SU-DHL-6 (cell line): ENCODE data around the gene LCE5A.

Experiments used
- H2AFZ ChIP-seq: fragments of 200-600 bp; sonication (generic); 2 replicates; pipeline ENCODE4 v1.6.1; 2014; ENCODE audit warnings: low read depth, mild to moderate bottlenecking, moderate library complexity, mixed read lengths, antibody characterized with exemption, low read length; ENCODE audit not compliant: severe bottlenecking
- H3F3A ChIP-seq: fragments of 200-600 bp; shearing (Covaris generic); 2 replicates; pipeline ENCODE4 v1.6.0; 2016; ENCODE audit warnings: antibody characterized with exemption, mild to moderate bottlenecking; ENCODE audit not compliant: insufficient read depth
- H3K27ac ChIP-seq: fragments of 200-600 bp; sonication (generic); 2 replicates; pipeline ENCODE4 v1.5.1; 2016; ENCODE audit warnings: low read depth, mild to moderate bottlenecking, low read length, moderate library complexity, mixed read lengths
- H3K27me3 ChIP-seq: fragments of 200-600 bp; sonication (generic), shearing (Covaris generic); 2 replicates; pipeline ENCODE4 v1.6.0; 2014; ENCODE audit warnings: mild to moderate bottlenecking, low read length
- H3K36me3 ChIP-seq: fragments of 200-600 bp; sonication (generic); 2 replicates; pipeline ENCODE4 v1.6.1; 2014; ENCODE audit warnings: mild to moderate bottlenecking, low read length, mixed read lengths
- H3K4me2 ChIP-seq: fragments of 300-600, 200-600 bp; shearing (Covaris generic), sonication (generic); 2 replicates; pipeline ENCODE4 v1.6.0; 2014; ENCODE audit warnings: low read length, low read depth, mild to moderate bottlenecking; ENCODE audit not compliant: poor library complexity, severe bottlenecking
- H3K4me3 ChIP-seq: fragments of 200-600 bp; sonication (generic); 2 replicates; pipeline ENCODE4 v1.5.1; 2014; ENCODE audit warnings: antibody characterized with exemption, low read length, mild to moderate bottlenecking, mixed read lengths; ENCODE audit not compliant: insufficient read depth, poor library complexity, severe bottlenecking
- H3K79me2 ChIP-seq: fragments of 200-600 bp; sonication (generic); 2 replicates; pipeline ENCODE4 v1.6.1; 2014; ENCODE audit warnings: mild to moderate bottlenecking, low read length, moderate library complexity; ENCODE audit not compliant: insufficient read depth
- H3K9ac ChIP-seq: fragments of 200-600 bp; sonication (generic); 2 replicates; pipeline ENCODE4 v1.7.0; 2014; ENCODE audit warnings: mild to moderate bottlenecking, low read length
- H3K9me2 ChIP-seq: fragments of 200-600 bp; sonication (generic); replicated peaks from 2 replicates; pipeline ENCODE4 v1.6.1; 2014; ENCODE audit warnings: low read length; ENCODE audit not compliant: insufficient read depth
- H3K9me3 ChIP-seq: fragments of 200-600 bp; sonication (generic); 2 replicates; pipeline ENCODE4 v1.6.1; 2014; ENCODE audit warnings: low read length, mixed read lengths; ENCODE audit not compliant: insufficient read depth
- H4K20me1 ChIP-seq: fragments of 200-600 bp; sonication (generic); 2 replicates; pipeline ENCODE4 v1.6.1; 2014; ENCODE audit warnings: low read depth, mild to moderate bottlenecking, antibody characterized with exemption, low read length, moderate library complexity, mixed read lengths
- EZH2phosphoT487 ChIP-seq: fragments of 200-600 bp; sonication (generic), shearing (Covaris generic); conservative IDR thresholded peaks from 2 replicates; pipeline ENCODE4 v1.6.1; 2018; ENCODE audit warnings: mild to moderate bottlenecking, antibody characterized with exemption, low read length, moderate library complexity, mixed read lengths
- TF ChIP-seq, protein P1 (sequence below): fragments of 200-600 bp; sonication (generic); IDR thresholded peaks from one replicate; pipeline ENCODE4 v1.5.1; 2017; ENCODE audit warnings: antibody characterized with exemption, mild to moderate bottlenecking, low read length, moderate library complexity; ENCODE audit not compliant: insufficient read depth, poor library complexity, severe bottlenecking

Gene LCE5A

DNA sequence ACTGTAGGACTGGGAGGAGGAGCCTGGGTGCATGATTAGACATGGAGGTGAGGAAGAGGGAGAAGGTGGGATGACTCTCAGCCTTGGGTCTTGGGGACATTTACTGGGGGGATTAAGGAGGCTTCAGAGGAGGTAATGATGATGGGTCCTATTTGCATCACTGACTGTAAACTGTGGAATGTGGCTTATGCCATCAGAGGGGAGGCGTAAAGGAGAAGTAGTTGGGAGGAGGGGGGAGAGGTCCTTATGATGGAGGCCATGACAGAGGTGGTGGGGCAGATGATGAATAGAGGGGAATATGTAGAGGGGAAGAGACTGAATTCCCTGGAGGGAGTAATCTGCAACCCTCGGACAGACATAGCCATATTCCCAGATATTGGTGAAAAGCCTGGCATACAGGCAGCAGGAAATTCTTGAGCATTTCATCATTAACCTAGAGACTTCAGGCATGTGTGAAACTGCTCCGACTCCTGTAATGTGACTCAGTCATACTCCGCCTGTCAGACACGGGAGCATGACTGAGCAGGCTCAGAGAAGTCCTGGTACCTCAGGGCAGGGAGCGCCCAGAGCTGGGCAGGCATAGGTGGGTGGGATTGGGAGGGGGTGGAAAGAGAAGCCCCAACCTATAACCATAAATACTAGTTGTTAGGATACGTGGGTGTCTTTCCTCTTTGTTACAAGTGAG is 8.0 kb upstream of the LCE5A start:
- Histone ChIP-seq H3K4me3 (no peak overlapping the region), H3K9me2 (no peaks in the 10 kb centered on the region), H3F3A (no peaks in the 10 kb centered on the region), H3K9ac (no peak overlapping the region), H3K79me2 (no peaks in the 10 kb centered on the region), H3K27me3 (no peaks in the 10 kb centered on the region), H2AFZ (no peak overlapping the region), H3K36me3 (no peaks in the 10 kb centered on the region), H4K20me1 (no peaks in the 10 kb centered on the region), H3K4me2 (no peak overlapping the region), H3K9me3 (no peaks in the 10 kb centered on the region), H3K27ac (no peak overlapping the region)
- TF ChIP-seq, protein P1, sequence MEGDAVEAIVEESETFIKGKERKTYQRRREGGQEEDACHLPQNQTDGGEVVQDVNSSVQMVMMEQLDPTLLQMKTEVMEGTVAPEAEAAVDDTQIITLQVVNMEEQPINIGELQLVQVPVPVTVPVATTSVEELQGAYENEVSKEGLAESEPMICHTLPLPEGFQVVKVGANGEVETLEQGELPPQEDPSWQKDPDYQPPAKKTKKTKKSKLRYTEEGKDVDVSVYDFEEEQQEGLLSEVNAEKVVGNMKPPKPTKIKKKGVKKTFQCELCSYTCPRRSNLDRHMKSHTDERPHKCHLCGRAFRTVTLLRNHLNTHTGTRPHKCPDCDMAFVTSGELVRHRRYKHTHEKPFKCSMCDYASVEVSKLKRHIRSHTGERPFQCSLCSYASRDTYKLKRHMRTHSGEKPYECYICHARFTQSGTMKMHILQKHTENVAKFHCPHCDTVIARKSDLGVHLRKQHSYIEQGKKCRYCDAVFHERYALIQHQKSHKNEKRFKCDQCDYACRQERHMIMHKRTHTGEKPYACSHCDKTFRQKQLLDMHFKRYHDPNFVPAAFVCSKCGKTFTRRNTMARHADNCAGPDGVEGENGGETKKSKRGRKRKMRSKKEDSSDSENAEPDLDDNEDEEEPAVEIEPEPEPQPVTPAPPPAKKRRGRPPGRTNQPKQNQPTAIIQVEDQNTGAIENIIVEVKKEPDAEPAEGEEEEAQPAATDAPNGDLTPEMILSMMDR = no peak
- TF ChIP-seq EZH2phosphoT487 = no peak

DNA sequence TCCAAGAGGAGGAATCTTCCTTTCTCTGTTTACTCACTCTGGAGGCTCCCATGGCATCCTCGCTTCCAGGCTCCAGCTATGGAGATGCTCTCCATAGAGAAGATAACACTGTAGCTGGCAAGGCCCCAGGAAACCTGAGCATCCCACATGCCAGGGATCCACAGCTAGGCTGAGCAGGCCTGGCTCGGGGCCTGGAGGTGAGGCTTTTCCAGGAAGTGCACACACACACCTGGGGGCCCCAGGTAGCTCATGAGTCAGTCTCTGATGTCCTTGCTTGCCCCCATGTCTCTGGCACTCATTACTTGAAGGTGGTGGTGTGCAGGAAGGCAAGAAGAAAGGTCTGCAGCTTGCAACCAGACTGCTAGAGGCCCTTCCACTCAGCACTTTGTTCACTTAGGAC is 5.5 kb upstream of the LCE5A start:
- Histone ChIP-seq H3K36me3 (no peaks in the 10 kb centered on the region), H3F3A (no peaks in the 10 kb centered on the region), H3K79me2 (no peaks in the 10 kb centered on the region), H3K27ac (no peak overlapping the region), H3K27me3 (no peaks in the 10 kb centered on the region), H3K4me3 (no peak overlapping the region), H3K9me3 (no peaks in the 10 kb centered on the region), H3K9me2 (no peaks in the 10 kb centered on the region), H4K20me1 (no peaks in the 10 kb centered on the region), H3K4me2 (no peak overlapping the region), H3K9ac (no peak overlapping the region), H2AFZ (no peak overlapping the region)
- TF ChIP-seq, protein P1 = no peak
- TF ChIP-seq EZH2phosphoT487 = no peak

DNA sequence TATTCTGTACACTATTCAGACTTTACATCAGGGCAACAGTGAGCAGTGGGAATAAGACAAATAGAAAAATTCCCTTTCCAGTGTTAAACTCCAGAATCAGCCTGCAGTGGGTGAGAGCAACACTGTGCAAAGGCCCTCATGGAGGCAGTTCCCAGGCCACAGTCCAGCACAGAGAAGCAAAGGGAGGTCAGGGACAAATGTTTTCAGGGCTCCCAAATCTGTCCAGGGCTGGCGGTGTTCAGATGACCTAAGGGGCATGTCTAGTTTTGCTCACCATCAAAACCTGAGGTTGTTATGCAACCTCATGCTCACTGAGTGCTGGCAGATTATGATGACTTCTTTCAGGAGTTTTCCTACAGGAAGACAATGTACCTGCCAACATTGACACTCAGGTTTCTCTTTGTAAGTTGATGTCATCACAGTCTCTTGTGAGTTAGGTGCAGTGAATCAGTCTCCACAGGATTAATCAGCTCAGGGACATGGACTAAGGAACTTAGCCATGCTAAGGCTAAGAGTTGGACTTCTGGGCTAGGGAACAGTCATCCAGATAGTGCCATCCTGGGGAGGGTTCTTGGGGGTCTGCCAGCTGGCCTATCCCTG is 3.6 kb upstream of the LCE5A start:
- no peaks in the 10 kb centered on the region for H3K27me3 ChIP-seq
- H3K9me2 ChIP-seq = no peaks in the 10 kb centered on the region
- H2AFZ ChIP-seq = no peak overlapping the region
- H3K9ac ChIP-seq = no peak overlapping the region
- no peak overlapping the region for H3K4me3 ChIP-seq
- no peak overlapping the region for H3K4me2 ChIP-seq
- no peaks in the 10 kb centered on the region for H3F3A ChIP-seq
- no peaks in the 10 kb centered on the region for H3K79me2 ChIP-seq
- H3K36me3 ChIP-seq = no peaks in the 10 kb centered on the region
- H3K27ac ChIP-seq = no peak overlapping the region
- TF ChIP-seq, protein P1 = no peak
- TF ChIP-seq EZH2phosphoT487 = no peak
- H4K20me1 ChIP-seq = no peaks in the 10 kb centered on the region
- H3K9me3 ChIP-seq = no peaks in the 10 kb centered on the region
